NOMO-1 (cell line): Measurements from ENCODE around the gene SPINT3.

Experiments used
- DNase-seq, 2 experiments: peaks; one replicate each; lab custom pipeline; 2025; ENCODE audit not compliant: unreplicated experiment in 2 of 2; lab: John Stamatoyannopoulos, UW

The SPINT3 gene

GRCh38 chr20:45463709-45464108 is 51.7 kb downstream of the SPINT3 start:
- DNase-seq = no peak

DNA sequence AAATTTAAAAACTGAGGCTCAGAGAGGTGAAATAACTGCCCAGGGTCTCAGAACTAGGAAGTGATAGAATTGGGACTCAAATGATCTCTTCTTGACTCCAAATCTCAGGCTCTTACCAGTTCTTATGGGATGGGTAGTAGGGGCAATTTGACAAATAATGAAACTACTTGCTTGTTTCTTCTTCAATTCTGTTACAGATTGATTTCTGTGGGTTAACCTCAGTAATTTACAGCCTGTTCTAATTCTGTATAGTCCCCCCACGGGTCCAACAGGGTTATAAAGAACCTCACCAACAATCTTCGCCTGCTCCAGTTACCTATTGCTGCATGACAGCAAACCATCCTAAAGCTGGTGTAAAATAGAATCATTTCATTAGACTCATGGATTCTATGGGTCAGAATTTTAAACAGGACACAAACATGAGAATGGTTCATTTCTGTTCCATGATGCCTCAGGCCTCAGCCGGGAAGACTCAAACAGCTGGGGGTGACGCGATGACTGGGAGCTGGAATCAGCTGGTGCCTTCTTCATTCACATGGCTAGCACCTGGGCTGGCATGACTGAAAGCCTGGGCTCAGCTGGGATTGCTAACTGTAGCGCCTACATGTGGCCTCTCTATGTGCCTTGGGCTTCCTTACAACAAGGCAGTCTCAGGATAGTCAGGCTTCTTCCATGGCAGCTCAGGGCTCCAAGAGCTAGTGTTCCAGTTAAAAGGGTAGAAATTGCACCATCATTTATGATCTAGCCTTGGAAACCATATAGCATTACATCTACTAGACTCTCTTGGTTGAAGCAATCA is 52.5 kb downstream of the SPINT3 start:
- no peak for DNase-seq
